ENCODE measurements around the gene FAM163A. TPM values are rescaled to one million over a fixed set of nuclear protein-coding genes. Genes with fewer than 3 reads are reported as not detected.

Gene FAM163A
- total RNA-seq, 3 donors from 2014 or later (not counting 1 experiment from before 2014, with no cell fraction given), result not detected

GRCh38 chr1:179747611-179748010 lies 4.5 kb downstream of the FAM163A start:
- DNase-seq (no peak), ATAC-seq (no peak)
- Histone ChIP-seq H3K36me3 (ENCODE audit: control insufficient read depth, insufficient read depth, low read length) (no peaks in the 10 kb centered on the region), H3K4me1 (ENCODE audit: control insufficient read depth, insufficient read depth, low read length) (no peaks in the 10 kb centered on the region), H3K4me3 (ENCODE audit: low read length) (no peak overlapping the region), H3K27me3 (ENCODE audit: control insufficient read depth, insufficient read depth, low read length) (peaks cover 7% of the 10 kb centered on the region), H3K9me3 (ENCODE audit: control insufficient read depth, insufficient read depth, low read length) (no peaks in the 10 kb centered on the region), H3K27ac (ENCODE audit: low read length) (no peak overlapping the region)
- Mint-ChIP-seq H3K36me3 (no peaks in the 10 kb centered on the region), H3K4me3 (no peak overlapping the region), H3K27me3 (ENCODE audit: low read depth in 2 of 2) (peaks cover 47 to 57% of the 10 kb centered on the region in 2 donors), H3K9me3 (peaks cover 2 to 4% of the 10 kb centered on the region in 2 donors), H3K27ac (no peak overlapping the region), H3K4me1 (peaks cover 1 to 2% of the 10 kb centered on the region in 2 donors)
- 96% methylated on average over 2 of the region's 2 CpGs for WGBS (ENCODE audit: insufficient coverage)
- TF ChIP-seq CTCF (IDR thresholded peaks at IDR 0.05), result no peak
- intact Hi-C loops (cut with micrococcal nuclease), result no loop called here

GRCh38 chr1:179748772-179749171 lies 5.7 kb downstream of the FAM163A start:
- H3K4me1 ChIP-seq (ENCODE audit: control insufficient read depth, insufficient read depth, low read length), result no peaks in the 10 kb centered on the region
- no peaks in the 10 kb centered on the region for H3K4me1 Mint-ChIP-seq
- H3K36me3 ChIP-seq (ENCODE audit: control insufficient read depth, insufficient read depth, low read length), result no peaks in the 10 kb centered on the region
- H3K9me3 ChIP-seq (ENCODE audit: control insufficient read depth, insufficient read depth, low read length), result no peaks in the 10 kb centered on the region
- peaks cover 43 to 57% of the 10 kb centered on the region in 2 donors for H3K27me3 Mint-ChIP-seq (ENCODE audit: low read depth in 2 of 2)
- TF ChIP-seq CTCF (IDR thresholded peaks at IDR 0.05), result no peak
- no peak overlapping the region for H3K4me3 ChIP-seq (ENCODE audit: low read length)
- H3K27me3 ChIP-seq (ENCODE audit: control insufficient read depth, insufficient read depth, low read length), result peaks cover 3% of the 10 kb centered on the region
- 80% methylated on average over 1 of the region's 4 CpGs for WGBS (ENCODE audit: insufficient coverage)
- DNase-seq (no peak), ATAC-seq (no peak)
- no peak overlapping the region for H3K4me3 Mint-ChIP-seq
- H3K27ac Mint-ChIP-seq, result no peak overlapping the region
- no peaks in the 10 kb centered on the region for H3K36me3 Mint-ChIP-seq
- no peak overlapping the region for H3K27ac ChIP-seq (ENCODE audit: low read length)
- intact Hi-C loops (cut with micrococcal nuclease), result no loop called here
- H3K9me3 Mint-ChIP-seq, result peaks cover 2 to 4% of the 10 kb centered on the region in 2 donors

GRCh38 chr1:179750630-179751029 lies 7.5 kb downstream of the FAM163A start:
- Histone ChIP-seq H3K27ac (ENCODE audit: low read length) (no peak overlapping the region), H3K4me3 (ENCODE audit: low read length) (no peak overlapping the region), H3K4me1 (ENCODE audit: control insufficient read depth, insufficient read depth, low read length) (no peaks in the 10 kb centered on the region), H3K9me3 (ENCODE audit: control insufficient read depth, insufficient read depth, low read length) (no peaks in the 10 kb centered on the region), H3K27me3 (ENCODE audit: control insufficient read depth, insufficient read depth, low read length) (no peaks in the 10 kb centered on the region), H3K36me3 (ENCODE audit: control insufficient read depth, insufficient read depth, low read length) (no peaks in the 10 kb centered on the region)
- Mint-ChIP-seq H3K27ac (no peak overlapping the region), H3K9me3 (peaks cover 2 to 4% of the 10 kb centered on the region in 2 donors), H3K4me1 (no peaks in the 10 kb centered on the region), H3K27me3 (ENCODE audit: low read depth in 2 of 2) (peaks cover 32 to 42% of the 10 kb centered on the region in 2 donors), H3K36me3 (no peaks in the 10 kb centered on the region), H3K4me3 (no peak overlapping the region)
- intact Hi-C loops (cut with micrococcal nuclease), result no loop called here
- WGBS (ENCODE audit: insufficient coverage), result 63% methylated on average over 1 of the region's 1 CpG
- DNase-seq (no peak), ATAC-seq (no peak)
- TF ChIP-seq CTCF (IDR thresholded peaks at IDR 0.05), result no peak

- Histone ChIP-seq H3K4me1 (ENCODE audit: control insufficient read depth, insufficient read depth, low read length) (no peaks in the 10 kb centered on the region), H3K36me3 (ENCODE audit: control insufficient read depth, insufficient read depth, low read length) (no peaks in the 10 kb centered on the region), H3K9me3 (ENCODE audit: control insufficient read depth, insufficient read depth, low read length) (no peaks in the 10 kb centered on the region), H3K4me3 (ENCODE audit: low read length) (no peak overlapping the region), H3K27me3 (ENCODE audit: control insufficient read depth, insufficient read depth, low read length) (no peaks in the 10 kb centered on the region), H3K27ac (ENCODE audit: low read length) (no peak overlapping the region)
- TF ChIP-seq CTCF (IDR thresholded peaks at IDR 0.05), result no peak
- intact Hi-C loops (cut with micrococcal nuclease), result no loop called here
- DNase-seq (no peak), ATAC-seq (no peak)
- no peak overlapping the region for H3K4me3 Mint-ChIP-seq
- H3K27me3 Mint-ChIP-seq (ENCODE audit: low read depth in 2 of 2), result peaks cover 11 to 25% of the 10 kb centered on the region in 2 donors
- H3K9me3 Mint-ChIP-seq, result peaks cover 2 to 4% of the 10 kb centered on the region in 2 donors
- H3K4me1 Mint-ChIP-seq, result no peaks in the 10 kb centered on the region
- no peaks in the 10 kb centered on the region for H3K36me3 Mint-ChIP-seq
- no peak overlapping the region for H3K27ac Mint-ChIP-seq
These were observed 10.0 kb downstream of the FAM163A start for GRCh38 chr1:179753061-179753460.
